ENCODE measurements around the gene PROZ. TPM values are rescaled to one million over a fixed set of nuclear protein-coding genes. Genes with fewer than 3 reads are reported as not detected.

Gene PROZ
- total RNA-seq, 1 experiment from 2014 or later, result not detected

DNA sequence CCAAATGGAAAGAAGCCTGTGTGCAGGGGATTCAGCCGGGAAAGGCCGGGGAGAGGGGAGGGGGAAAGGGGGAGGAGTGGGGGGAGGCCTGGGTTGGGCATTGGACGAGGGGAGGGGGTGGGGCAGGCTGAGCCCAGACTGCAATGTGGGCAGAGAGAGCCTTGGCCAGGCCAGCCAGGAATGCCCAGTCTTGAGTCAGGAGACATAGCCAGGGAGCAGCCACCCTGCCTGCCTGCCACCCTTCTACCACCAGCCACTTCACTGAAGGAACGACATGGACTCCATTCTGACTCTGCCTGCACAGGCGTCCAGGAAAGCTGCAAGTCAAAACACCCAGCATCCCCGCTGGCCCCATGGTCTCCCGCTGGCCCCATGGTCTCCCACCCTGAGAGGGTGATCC is 498 bp downstream of the PROZ start:
- no CpG with 5 or more reads among the region's 7 CpGs for WGBS (ENCODE audit: extremely low coverage, insufficient read length, low lambda C conversion rate)
- Mint-ChIP-seq H3K4me1 (peaks cover 39 to 43% of the 10 kb centered on the region in 2 experiments), H3K27me3 (ENCODE audit: low read depth) (peaks cover 29% of the 10 kb centered on the region), H3K4me3 (no peak overlapping the region; a peak in 1 of 5 replicates), H3K36me3 (ENCODE audit: insufficient read depth in 1 of 3, low read depth in 3 of 3) (peaks cover 0 to 4% (median 0%) of the 10 kb centered on the region in 3 experiments; a peak in 1 of 7 replicates), H3K27ac (0 out of 7 replicates have a peak overlapping the region, but pooled peaks of 1 of the 3 experiments have one; percentile 44), H3K9me3 (peaks cover 0 to 4% of the 10 kb centered on the region in 2 experiments; a peak in 2 of 5 replicates)
- H3K79me2 ChIP-seq (ENCODE audit: insufficient read depth, low read length), result no peaks in the 10 kb centered on the region
- H2AFZ ChIP-seq (ENCODE audit: low read length), result no peak overlapping the region
- no peaks in the 10 kb centered on the region for H3K23me2 ChIP-seq (ENCODE audit: insufficient read length, low read depth, low read length, poor library complexity, severe bottlenecking)
- H3K23ac ChIP-seq (ENCODE audit: insufficient read length, low read depth, low read length), result no peak overlapping the region
- H3K18ac ChIP-seq (ENCODE audit: insufficient read length, low read depth, low read length), result no peak overlapping the region
- H3K27me3 ChIP-seq (ENCODE audit: insufficient read depth, low read length), result no peaks in the 10 kb centered on the region
- no peak overlapping the region for H2BK20ac ChIP-seq (ENCODE audit: low read depth, low read length, poor library complexity, severe bottlenecking)
- H3K27ac ChIP-seq (ENCODE audit: insufficient read length, low read depth, low read length), result no peak overlapping the region
- H3K4me1 ChIP-seq (ENCODE audit: insufficient read depth, low read length), result no peaks in the 10 kb centered on the region; the same call in 1 of the 2 replicates
- H3K56ac ChIP-seq (ENCODE audit: insufficient read length, low read depth, low read length), result no peak overlapping the region
- no peak overlapping the region for H2BK15ac ChIP-seq (ENCODE audit: low read depth, low read length)
- no peak overlapping the region for H3T11ph ChIP-seq (ENCODE audit: low read length)
- no peak overlapping the region for H3K9ac ChIP-seq (ENCODE audit: extremely low read depth, insufficient read length, low read length)
- H4K20me1 ChIP-seq (ENCODE audit: control insufficient read depth, insufficient read depth, insufficient read length), result no peaks in the 10 kb centered on the region
- H4K5ac ChIP-seq (ENCODE audit: insufficient read length, low read depth, low read length), result no peak overlapping the region
- no peaks in the 10 kb centered on the region for H3K79me1 ChIP-seq (ENCODE audit: insufficient read depth, low read depth, low read length, poor library complexity, severe bottlenecking)
- H3K4ac ChIP-seq (ENCODE audit: low read depth, low read length), result no peak overlapping the region
- no peak overlapping the region for H3K14ac ChIP-seq (ENCODE audit: insufficient read depth, low read length)
- no peak overlapping the region for H3K4me2 ChIP-seq (ENCODE audit: insufficient read depth, insufficient read length, low read length)
- no peak overlapping the region for H4K8ac ChIP-seq (replicated peaks; ENCODE audit: insufficient read length, low read depth, low read length)
- H2BK12ac ChIP-seq (ENCODE audit: insufficient read length, low read depth, low read length), result no peak overlapping the region
- H2AK5ac ChIP-seq (ENCODE audit: insufficient read length, low read length), result no peak overlapping the region
- no peak overlapping the region for H4K91ac ChIP-seq (ENCODE audit: insufficient read length, low read depth, low read length)
- TF ChIP-seq, protein P1, sequence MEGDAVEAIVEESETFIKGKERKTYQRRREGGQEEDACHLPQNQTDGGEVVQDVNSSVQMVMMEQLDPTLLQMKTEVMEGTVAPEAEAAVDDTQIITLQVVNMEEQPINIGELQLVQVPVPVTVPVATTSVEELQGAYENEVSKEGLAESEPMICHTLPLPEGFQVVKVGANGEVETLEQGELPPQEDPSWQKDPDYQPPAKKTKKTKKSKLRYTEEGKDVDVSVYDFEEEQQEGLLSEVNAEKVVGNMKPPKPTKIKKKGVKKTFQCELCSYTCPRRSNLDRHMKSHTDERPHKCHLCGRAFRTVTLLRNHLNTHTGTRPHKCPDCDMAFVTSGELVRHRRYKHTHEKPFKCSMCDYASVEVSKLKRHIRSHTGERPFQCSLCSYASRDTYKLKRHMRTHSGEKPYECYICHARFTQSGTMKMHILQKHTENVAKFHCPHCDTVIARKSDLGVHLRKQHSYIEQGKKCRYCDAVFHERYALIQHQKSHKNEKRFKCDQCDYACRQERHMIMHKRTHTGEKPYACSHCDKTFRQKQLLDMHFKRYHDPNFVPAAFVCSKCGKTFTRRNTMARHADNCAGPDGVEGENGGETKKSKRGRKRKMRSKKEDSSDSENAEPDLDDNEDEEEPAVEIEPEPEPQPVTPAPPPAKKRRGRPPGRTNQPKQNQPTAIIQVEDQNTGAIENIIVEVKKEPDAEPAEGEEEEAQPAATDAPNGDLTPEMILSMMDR (conservative IDR thresholded peaks at IDR 0.05), result no peak
- no peaks in the 10 kb centered on the region for H3K9me3 ChIP-seq (ENCODE audit: control insufficient read depth, low read depth, low read length)
- no peak overlapping the region for H2BK120ac ChIP-seq (ENCODE audit: low read depth, low read length, poor library complexity, severe bottlenecking)
- peak; percentile 34 for DNase-seq
- H2BK5ac ChIP-seq (ENCODE audit: insufficient read length, low read length), result no peak overlapping the region

All from H9 (cell line).